Measurements from ENCODE around the gene MINDY4.
"Not testable (repeated sequence)": the region's sequence is repeated elsewhere in the genome, so short reads cannot be mapped to it uniquely, and the experiment has no call there.

The MINDY4 gene

DNA sequence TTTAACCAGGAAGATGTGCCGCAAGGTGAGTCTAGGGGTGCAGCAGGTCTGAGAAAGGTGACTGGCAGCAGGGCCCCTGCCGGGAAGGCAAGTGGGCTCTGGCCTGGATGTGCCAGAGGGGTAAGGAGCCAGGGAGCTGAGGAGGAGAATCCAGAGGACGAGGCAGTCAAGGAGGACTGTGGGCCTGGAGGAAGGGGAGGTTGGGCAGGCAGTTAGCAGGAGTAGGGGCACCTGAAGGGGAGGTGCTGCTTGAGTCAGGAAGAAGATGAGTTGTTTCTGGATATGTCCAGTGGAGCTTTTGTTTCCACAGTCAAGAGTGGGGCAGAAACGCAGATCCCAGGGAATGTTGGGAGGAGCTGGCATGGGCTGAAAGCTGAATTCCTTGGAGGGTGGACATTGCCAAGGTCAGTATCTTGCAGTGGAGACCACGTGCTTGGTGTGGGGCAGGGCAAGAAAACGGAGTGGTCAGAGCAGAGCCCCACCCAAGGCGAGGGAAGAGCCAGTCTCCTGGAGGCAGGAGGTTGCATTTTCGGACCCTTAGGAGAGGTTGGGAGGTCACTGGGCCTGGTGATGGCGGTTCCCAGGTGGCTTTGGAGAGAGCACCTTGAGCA is 34.0 kb downstream of the MINDY4 start:
- no peak for DNase-seq

DNA sequence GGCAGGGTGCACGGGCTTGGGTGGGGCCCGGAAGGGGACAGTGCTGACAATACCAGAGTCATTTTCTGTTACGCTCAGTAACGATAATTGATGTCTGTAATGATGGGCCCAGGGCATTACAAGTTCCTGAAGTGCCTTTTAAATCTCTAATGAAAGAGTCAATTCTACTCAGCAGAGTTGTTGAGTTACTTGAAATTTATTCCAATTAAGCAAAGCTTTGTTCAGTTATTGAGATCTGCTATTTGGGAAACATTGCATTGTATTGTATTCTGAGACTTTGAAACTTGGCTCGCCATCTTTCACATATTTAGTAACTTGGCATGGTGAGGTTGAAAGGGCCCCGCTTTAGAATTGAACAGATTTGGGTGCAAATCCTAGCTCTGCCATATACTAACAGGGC is 34.7 kb downstream of the MINDY4 start:
- no peak for DNase-seq

DNA sequence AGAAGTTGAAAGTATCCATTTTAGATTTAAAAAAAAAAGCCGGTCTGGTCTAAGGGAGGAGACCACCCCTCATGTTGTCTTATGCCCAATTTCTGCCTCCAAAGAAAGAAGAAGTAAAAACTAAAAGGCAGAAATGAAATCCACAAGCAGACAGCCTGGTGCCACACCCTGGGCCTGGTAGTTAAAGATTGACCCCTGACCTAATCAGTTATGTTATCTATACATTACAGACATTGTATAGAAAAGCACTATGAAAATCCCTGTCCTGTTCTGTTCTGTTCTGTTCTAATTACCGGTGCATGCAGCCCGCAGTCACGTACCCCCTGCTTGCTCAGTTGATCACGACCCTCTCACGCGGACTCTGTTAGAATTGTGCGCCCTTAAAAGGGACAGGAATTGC is 36.3 kb downstream of the MINDY4 start:
- not testable (repeated sequence) for DNase-seq

DNA sequence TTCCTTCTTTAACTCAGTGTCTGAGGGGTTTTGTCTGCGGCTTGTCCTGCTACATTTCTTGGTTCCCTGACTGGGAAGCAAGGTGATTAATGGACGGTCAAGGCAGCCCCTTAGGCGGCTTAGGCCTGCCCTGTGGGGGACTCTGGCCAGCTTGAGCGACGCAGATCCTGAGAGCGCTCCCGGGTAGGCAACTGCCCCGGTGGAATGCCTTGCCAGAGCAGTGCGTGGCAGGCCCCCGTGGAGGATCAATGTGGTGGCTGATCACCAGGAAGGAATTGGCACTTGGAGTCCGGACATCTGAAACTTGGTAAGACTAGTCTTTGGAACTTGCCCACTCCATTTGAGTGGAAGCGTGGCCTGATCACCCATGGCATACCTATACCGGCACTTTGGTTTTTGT is 36.7 kb downstream of the MINDY4 start:
- DNase-seq = not testable (repeated sequence)

DNA sequence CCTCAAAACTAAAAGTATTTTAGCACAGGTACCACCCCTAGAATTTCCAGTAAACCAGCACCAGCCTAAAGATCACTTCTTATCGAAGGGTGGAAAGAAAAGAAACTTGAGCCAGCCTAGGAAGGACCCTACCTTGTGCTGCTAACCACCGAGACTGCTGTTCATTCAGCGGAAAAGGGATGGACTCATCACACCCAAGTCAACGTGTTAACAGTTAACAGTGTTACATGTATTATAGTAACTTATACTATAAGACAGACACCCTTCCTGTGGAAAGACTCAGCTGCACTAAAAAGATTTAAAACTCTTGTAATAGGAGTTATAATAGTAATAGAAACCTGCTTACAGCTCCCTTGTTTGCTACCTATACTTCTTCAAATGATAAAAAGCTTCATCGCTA is 39.8 kb downstream of the MINDY4 start:
- DNase-seq = no peak

DNA sequence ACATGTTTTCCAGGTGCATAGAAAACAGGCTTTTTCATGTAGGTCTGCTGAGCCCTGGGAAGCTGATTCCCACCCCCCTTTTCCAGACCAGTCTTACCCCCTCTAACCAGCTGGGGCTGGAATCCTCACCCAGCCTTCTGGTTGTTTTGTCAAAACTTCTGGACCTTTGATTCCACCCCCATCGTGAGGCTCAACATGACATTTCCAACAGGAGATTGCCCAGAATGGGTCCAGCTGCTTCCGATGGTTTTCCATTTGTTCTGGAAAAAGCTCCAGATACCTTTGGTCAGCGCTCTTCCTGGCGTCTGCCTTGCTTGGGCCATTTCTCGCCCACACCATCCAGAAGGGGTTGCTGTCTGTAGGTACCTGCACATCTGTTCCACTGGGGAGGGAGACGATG is 41.5 kb downstream of the MINDY4 start:
- no peak for DNase-seq

DNA sequence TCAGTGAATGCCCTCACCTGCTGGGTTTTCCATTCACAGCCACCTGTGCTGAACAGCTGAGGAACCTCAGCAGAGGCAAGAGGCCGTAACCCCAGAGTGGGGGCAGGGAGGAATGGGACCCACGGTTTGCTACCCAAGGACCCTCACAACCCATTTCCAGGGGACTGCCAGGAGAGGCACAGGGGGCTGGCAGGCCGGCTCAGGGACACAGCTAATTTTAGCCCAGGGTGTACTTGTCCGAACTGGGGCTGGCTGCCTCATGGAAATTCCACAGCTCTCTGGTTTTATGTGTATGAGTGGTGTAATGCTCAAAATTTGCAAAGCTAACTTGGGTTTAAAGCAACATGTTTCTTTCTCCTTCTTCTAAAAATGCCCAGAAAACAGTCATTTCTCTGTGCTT is 42.2 kb downstream of the MINDY4 start:
- DNase-seq = no peak

DNA sequence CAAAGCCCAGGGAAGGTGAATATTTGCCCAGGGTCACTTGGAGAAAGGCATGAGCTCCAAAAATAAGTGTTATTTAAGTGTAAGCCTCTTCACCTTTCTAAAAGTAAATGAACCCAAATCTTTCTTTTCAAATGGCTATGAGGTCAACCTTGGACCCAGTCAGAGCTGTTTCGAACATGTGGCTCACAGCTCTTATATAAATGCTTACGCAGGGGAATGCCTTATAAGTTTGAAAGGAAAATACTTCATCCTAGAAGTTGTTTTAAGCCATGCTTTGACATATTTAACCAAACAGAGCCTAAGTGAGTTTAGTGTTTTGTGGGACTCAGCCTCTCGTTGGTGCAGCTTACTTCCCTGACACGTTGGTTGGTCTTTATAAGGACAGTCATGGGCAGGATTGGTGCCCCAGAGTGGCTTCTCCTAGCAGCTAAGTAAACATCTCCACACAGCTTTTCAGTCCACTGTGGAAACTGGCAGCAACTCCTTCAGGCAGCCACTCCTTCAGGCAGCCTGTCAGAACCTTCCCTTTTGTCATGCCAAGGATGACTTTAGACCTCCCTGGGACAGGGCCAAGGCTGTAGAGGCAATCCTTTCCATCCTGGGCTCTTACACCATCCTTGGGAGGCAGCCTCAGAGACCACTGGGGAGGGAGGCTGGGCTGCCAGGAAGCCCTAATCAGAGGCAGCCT is 43.6 kb downstream of the MINDY4 start:
- no peak for DNase-seq

DNA sequence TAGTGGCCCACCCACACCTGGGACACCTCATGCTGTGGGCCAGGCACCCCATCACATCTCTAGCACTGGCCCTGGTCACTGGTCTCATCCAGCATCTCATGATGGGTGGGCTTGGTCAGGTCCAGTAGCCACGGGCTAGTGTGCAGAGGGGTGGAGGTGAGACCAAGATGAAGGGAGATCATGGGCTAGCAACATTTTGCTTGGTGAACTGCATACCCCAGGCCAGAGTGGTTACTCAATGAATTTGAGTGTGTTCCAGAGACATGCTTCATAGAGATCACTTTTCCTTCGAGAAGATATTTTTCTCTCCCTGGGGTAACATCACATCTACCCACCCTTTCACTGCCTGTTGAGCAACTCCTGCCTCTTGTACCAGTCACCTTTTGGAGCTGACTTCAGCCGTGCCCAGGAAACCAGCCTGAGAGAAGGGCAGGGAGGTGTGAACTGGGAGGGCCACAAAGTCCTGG is 44.2 kb downstream of the MINDY4 start:
- DNase-seq = no peak

DNA sequence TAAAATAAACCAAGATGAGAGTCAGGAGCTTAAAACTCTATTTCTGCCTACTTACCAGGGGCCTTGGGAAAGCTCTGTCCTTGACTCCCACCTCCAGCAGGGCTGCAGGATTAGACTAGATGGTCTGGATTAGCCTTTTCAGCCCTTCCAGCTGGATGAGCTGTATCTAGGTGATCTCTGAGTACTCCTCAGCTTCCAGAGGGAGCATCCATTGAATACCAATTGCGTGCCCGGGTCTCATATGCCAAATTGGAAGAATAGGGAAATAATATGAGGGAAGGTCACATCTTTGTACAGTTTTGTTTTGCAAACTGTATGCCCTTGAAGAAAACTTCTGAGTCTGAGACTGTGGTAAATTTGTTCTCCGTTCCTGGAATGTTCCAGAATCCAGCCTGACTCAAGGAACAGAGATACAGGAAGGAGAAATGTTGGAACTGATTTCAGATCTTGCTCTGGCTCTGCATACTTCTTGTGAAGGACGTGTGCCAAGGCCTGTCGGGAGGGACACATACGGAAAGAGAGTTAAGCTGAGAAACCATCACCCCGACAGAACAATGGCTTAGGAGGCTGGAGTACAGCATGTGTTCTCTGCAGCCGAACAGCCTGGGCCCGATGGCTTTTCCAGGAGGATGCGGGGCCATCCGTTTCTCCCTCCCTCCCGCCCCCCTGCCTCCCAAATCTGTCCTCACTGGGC is 44.9 kb downstream of the MINDY4 start:
- no peak for DNase-seq

DNA sequence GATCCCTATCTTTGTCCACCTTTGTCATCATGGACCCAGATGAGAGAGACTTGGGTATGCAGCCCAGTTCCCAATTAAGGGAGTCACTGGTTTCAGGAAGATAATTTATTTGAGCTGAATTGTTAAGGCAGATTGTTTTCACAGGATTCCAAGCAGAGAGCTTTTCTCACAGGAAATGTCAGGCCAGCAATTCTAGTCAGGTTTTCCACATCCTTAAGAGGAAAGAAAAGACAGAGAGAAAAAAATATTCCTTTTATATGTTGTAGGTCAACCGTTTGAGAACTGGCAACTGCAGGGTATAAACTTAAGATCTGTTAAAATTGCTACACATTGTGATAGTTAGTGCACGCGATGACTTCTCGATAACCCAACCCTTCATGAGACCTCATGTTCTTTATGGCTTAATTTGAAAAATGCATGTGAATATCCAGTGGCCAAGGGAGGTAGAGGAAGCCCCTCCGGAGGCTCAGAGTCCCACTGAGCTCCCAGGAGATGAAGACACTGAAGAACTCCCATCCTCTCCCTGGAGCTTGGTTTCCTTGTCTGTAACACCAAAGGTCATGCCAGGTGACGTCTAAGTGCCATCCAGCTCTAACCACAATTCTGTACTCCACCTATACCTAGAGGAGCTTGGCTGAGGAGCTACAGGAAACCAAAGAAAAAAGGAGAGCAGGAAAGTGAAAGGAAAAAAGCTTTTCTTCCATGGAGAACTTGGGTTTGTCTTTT is 45.6 kb downstream of the MINDY4 start:
- DNase-seq = no peak

DNA sequence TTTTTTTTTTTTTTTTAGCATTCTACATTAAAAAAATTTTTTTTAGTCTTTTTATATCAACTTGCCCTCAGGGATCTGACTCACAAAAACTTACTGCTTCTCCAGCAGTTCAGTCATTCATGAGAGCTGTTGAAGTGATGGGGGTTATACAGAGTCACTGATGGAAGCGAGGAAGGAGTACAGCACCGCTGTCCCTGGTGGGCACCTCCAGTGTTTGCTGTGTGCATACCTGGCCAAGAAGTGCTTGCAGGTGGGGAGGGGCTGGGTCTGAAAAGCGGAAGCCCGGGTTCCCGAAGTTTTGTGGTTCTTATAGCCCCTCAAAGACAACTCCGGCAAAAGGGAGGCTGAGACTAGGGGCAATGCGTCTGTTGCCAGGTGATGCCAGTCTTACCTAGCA is 46.2 kb downstream of the MINDY4 start:
- no peak for DNase-seq

DNA sequence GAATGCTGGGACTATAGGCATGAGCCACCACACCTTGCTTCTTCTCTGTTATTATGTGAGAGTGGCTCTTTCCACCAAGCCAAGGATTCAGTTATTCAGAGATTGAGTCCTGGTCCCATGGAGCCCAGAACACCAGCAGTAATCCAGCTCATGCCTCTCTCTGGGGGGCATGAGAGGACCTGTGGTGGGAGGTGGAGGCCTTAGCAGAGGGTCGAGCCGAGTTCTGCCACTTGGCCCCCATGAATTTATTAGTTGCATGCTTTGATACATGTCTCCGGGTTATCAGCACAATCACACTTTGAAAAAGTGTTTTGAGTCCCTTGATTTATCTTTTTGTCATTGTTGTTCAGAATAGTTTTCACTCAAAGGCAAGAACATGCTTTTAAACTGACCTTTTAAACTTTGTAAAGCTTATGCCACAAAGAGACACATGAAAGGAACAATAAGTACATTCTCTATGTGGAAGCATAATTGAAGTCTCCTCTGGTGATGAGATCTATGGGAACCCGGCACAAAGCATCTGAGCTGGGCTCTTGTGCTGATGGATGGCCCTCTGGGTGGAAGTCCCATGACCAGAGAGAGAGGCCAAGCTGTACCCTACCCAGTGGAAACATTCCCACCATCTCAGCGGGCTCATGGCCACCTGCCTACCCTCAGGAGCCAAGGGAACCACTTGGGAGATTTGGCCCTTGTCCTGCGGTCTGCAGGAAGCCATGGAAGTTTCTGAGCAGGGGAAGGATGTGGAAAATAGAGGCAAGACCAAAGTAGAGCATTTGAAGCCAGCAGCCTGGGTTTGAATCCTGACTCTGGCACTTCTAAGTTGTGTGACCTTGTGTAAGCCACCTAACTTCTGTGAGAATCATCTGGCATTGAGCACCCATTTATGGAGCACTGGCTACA is 53.9 kb downstream of the MINDY4 start:
- DNase-seq = no peak

DNA sequence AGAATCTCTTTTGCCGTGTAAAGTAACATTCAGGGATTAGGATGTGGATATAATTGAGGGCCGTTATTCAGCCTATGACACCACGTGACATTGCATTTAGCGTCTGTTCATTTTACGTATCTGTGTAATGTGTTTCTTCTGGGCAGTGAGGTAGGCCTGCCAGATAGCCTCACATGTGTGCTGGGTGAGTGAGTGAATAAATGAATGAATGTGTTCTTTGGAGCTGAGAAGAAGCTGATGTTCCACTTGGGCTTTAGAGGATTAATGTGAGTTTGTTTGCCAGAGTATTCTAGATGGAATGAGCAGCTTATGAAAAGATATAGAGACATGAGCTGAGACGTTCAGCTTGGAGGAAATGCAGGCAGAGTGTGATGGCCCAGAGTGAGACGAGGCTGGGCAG is 55.0 kb downstream of the MINDY4 start:
- no peak for DNase-seq

DNA sequence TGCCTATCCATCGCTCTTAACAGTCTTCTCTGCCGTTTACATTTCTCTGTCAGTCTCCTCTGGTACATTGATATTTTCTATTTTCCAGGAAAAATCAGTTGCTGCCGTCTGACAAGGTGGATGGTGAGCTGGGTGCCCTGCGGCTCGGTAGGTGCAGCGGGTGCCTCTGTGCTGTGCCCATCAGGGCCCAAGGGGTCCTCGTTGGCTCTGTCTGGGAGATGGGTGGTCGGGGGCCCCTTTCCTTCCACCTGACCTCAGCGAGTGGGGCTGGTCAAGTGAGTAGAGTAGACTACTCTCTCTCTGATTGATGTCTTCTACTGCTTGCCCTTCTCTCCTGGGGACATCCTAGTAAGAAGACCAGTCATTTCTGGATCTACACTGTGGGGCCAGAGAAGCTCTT is 57.4 kb downstream of the MINDY4 start:
- DNase-seq = no peak

DNA sequence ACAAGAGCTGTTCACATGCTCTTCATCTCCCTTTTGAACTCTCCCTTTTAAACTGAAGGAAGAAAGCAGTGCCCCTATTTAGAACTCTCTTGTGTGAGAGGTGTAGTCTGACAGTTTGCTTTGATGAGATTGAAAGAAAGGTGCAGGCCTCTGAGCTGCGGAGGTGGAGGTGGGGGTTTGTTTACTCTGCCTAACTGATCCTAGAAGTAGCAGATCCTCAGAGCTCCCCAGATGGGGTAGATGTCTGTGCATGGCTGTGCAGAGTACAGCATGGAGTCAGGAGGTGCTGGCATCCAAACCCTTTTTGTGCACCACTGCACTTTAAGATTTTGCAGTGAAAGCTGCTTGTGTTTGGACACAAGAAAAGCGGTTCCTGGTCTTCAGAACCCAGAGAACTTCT is 58.3 kb downstream of the MINDY4 start:
- DNase-seq = no peak

DNA sequence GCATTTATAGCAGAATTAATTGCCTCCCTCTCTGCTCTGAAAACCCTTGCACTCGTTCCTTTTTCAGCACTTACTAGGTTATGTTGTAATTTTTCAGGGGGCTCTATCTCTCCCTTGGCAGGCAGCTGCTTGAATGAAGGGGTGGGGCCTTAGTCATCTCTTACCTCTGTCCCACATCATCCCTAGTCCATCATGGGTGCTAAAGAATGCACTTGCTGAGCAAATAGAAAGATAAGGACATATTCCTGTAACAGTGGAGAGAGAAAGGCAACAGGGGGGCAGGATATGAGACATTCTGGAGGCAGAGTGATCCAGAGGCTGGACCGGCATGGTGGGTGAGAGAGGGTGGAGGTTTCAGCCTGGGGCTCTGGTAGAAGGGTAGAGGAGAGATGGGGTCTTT is 60.0 kb downstream of the MINDY4 start:
- no peak for DNase-seq

DNA sequence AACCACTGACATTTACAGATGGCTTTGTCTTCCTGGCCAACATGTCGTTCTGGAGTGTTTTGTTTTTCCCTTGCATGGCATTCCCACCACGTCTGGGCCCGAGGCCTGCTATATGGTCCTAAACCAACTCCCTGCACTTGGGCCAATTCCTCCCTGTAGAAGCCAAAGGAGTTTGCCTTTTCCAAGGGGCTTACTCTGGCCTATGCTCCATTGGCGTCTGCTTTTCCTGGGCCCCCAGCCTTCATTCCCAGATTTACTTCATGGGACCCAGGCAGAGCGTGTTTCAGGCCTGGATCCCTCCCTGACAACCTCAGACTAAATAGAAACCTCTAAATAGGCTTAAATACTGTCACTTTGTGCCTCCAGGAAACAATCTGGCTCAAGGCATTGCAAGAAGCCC is 60.7 kb downstream of the MINDY4 start:
- no peak for DNase-seq

DNA sequence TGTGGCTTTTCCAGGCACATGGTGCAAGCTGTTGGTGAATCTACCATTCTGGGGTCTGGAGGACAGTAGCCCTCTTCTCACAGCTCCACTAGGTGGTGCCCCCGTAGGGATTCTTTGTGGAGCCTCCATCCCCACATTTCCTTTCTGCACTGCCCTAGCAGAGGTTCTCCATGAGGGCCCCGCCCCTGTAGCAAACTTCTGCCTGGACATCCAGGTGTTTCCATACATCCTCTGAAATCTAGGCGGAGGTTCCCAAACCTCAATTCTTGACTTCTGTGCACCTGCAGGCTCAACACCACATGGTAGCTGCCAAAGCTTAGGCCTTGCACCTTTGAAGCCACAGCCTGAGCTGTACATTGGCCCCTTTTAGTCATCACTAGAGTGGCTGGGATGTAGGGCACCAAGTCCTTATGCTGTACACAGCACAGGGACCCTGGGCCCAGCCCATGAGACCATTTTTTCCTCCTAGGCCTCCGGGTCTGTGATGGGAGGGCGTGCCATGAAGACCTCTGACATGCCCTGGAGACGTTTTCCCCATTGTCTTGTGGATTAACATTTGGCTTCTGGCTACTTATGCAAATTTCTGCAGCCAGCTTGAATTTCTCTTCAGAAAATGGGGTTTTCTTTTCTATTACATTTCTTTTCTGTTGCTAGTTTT is 62.9 kb downstream of the MINDY4 start:
- not testable (repeated sequence) for DNase-seq

DNA sequence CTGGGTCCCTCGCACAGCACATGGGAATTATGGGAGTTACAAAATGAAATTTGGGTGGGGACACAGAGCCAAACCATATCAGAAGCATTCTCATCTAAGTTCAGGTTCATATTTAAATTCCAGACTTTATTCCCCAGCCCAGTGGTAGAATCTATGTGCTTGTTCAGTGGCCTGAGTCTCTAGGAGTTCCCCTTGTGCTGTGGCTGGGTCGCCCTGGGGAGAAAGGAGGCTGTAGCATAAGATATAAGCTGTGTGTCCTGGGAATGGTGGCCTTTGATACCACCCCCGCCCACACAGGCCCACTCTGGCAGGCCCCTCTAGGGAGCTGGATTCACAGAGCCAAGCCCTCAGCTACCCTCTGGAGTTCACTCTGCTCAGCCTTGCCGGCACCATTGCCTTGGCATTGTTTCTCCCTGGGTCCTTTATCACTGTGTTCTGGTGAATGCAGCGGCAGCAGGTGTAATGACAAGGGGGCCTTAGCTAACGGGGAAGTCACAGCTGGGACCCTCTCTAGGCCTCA is 64.2 kb downstream of the MINDY4 start:
- DNase-seq = no peak

DNA sequence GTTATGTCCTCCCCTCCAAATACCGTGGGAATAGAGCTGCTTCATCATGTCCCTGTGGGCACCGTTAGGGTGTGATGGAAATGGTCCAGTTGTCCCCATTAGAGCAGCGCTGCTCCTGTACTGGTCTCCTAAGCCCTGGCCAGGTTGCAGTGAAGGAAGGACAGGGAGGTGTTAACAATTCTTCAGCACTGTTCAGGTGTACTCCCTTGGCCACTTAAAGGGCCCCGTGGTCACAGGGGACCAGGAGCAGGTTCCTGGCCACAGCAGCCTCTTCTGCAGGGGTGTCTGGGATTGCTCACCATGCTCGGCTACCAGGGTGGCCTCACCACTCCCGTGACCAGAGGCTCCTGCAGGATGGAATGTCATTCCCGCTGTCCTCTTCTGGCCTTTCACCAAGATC is 65.8 kb downstream of the MINDY4 start:
- no peak for DNase-seq

DNA sequence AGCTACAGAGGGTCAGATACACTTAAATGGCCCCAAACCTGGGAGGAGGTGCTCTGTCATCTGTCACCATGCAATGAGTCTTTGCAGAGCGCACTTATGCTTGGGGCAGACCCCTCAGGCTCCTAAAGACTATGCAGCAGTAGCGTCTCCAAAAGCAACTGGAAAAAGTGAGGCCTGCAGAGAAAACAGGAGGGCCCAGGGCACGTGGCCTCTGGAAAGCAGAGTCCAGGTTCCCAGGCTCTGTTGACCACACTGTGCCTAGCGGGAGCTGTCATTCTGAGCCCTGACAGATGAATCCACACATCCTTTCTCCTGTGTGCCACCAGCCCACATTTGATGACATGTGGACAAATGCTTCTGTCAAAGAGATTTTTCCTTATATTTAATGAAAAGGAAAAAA is 66.4 kb downstream of the MINDY4 start:
- DNase-seq = no peak
